OCI-LY1 (cell line): Measurements from ENCODE around the gene YTHDC1.

Experiments
- H2AFZ ChIP-seq: fragments of 200-600 bp; sonication (generic), shearing (Covaris generic); 2 replicates; pipeline ENCODE4 v1.6.0; 2014; ENCODE audit warnings: antibody characterized with exemption, mild to moderate bottlenecking, low read length
- H3F3A ChIP-seq: fragments of 200-600 bp; sonication (generic), shearing (Covaris generic); 2 replicates; pipeline ENCODE4 v1.6.0; 2014; ENCODE audit warnings: mild to moderate bottlenecking, antibody characterized with exemption, low read length, moderate library complexity; ENCODE audit not compliant: insufficient read depth
- H3K27ac ChIP-seq: fragments of 200-600 bp; sonication (generic); 2 replicates; pipeline ENCODE4 v1.5.1; 2014; ENCODE audit warnings: low read length, mixed run types, mild to moderate bottlenecking, low read depth; ENCODE audit not compliant: poor library complexity, severe bottlenecking
- H3K27me3 ChIP-seq: fragments of 200-600 bp; sonication (generic); 2 replicates; pipeline ENCODE4 v1.6.0; 2014; ENCODE audit warnings: antibody characterized with exemption, mild to moderate bottlenecking, low read length, moderate library complexity; ENCODE audit not compliant: insufficient read depth
- H3K36me3 ChIP-seq: fragments of 200-600 bp; sonication (generic); 2 replicates; pipeline ENCODE4 v1.6.1; 2014; ENCODE audit warnings: mild to moderate bottlenecking, antibody characterized with exemption, low read length, moderate library complexity, mixed read lengths; ENCODE audit not compliant: insufficient read depth
- H3K4me1 ChIP-seq: fragments of 200-600 bp; sonication (generic); 2 replicates; pipeline ENCODE4 v1.5.1; 2014; ENCODE audit warnings: mild to moderate bottlenecking, low read length, moderate library complexity; ENCODE audit not compliant: insufficient read depth, severe bottlenecking
- H3K4me2 ChIP-seq: fragments of 200-600 bp; sonication (generic), shearing (Covaris generic); 2 replicates; pipeline ENCODE4 v1.6.1; 2014; ENCODE audit warnings: low read length
- H3K4me3 ChIP-seq: fragments of 200-600 bp; sonication (generic); 2 replicates; pipeline ENCODE4 v1.5.1; 2014; ENCODE audit warnings: low read length, low read depth, mild to moderate bottlenecking, mixed read lengths; ENCODE audit not compliant: poor library complexity, severe bottlenecking
- H3K79me2 ChIP-seq: fragments of 200-600 bp; shearing (Covaris generic); 2 replicates; pipeline ENCODE4 v1.6.1; 2016; ENCODE audit warnings: mixed run types, low read length, mixed read lengths; ENCODE audit not compliant: insufficient read depth
- H3K9ac ChIP-seq: fragments of 200-600 bp; sonication (generic), shearing (Covaris generic); 2 replicates; pipeline ENCODE4 v1.6.1; 2014; ENCODE audit warnings: mild to moderate bottlenecking, low read length, mixed read lengths
- H3K9me2 ChIP-seq: fragments of 200-600 bp; sonication (generic), shearing (Covaris generic); 2 replicates; pipeline ENCODE4 v1.6.1; 2014; ENCODE audit warnings: low read depth, mild to moderate bottlenecking, low read length, mixed read lengths
- H3K9me3 ChIP-seq: fragments of 200-600 bp; shearing (Covaris generic); 2 replicates; pipeline ENCODE4 v1.6.1; 2014; ENCODE audit warnings: low read length, mixed read lengths
- H4K20me1 ChIP-seq: fragments of 200-600 bp; sonication (generic), shearing (Covaris generic); 2 replicates; pipeline ENCODE4 v1.6.0; 2016; ENCODE audit warnings: mild to moderate bottlenecking, low read length; ENCODE audit not compliant: insufficient read depth
- CTCF ChIP-seq: fragments of 200-600 bp; sonication (generic), shearing (Covaris generic); IDR thresholded peaks from 2 replicates; pipeline ENCODE4 v1.5.1; 2017; ENCODE audit warnings: mild to moderate bottlenecking, antibody characterized with exemption, low read length, moderate library complexity, mixed read lengths
- EZH2 ChIP-seq: fragments of 200-600 bp; sonication (generic), shearing (Covaris generic); IDR thresholded peaks from 2 replicates; pipeline ENCODE4 v1.8.0; 2017; ENCODE audit warnings: borderline replicate concordance, mixed run types, mild to moderate bottlenecking, antibody characterized with exemption, low read length, moderate library complexity, mixed read lengths

The YTHDC1 gene

GRCh38 chr4:68288393-68288740, 61.5 kb downstream of the YTHDC1 start:
- Histone ChIP-seq H3K4me3 (no peak overlapping the region), H3F3A (no peaks in the 10 kb centered on the region), H3K4me1 (no peaks in the 10 kb centered on the region), H3K79me2 (no peaks in the 10 kb centered on the region), H3K36me3 (no peaks in the 10 kb centered on the region), H3K9me2 (no peaks in the 10 kb centered on the region), H4K20me1 (no peaks in the 10 kb centered on the region), H3K4me2 (no peak overlapping the region), H3K27ac (no peak overlapping the region), H3K9me3 (no peaks in the 10 kb centered on the region), H3K27me3 (no peaks in the 10 kb centered on the region), H2AFZ (no peak overlapping the region), H3K9ac (no peak overlapping the region)
- TF ChIP-seq CTCF, result no peak
- no peak for TF ChIP-seq EZH2

- no peaks in the 10 kb centered on the region for H3K79me2 ChIP-seq
- TF ChIP-seq CTCF, result no peak
- TF ChIP-seq EZH2, result no peak
- no peaks in the 10 kb centered on the region for H3K9me2 ChIP-seq
- H2AFZ ChIP-seq, result no peak overlapping the region
- no peak overlapping the region for H3K4me2 ChIP-seq
- no peaks in the 10 kb centered on the region for H3F3A ChIP-seq
- no peaks in the 10 kb centered on the region for H3K27me3 ChIP-seq
- no peak overlapping the region for H3K27ac ChIP-seq
- no peak overlapping the region for H3K9ac ChIP-seq
- no peaks in the 10 kb centered on the region for H3K4me1 ChIP-seq
- no peaks in the 10 kb centered on the region for H3K9me3 ChIP-seq
- H3K36me3 ChIP-seq, result no peaks in the 10 kb centered on the region
- no peaks in the 10 kb centered on the region for H4K20me1 ChIP-seq
- H3K4me3 ChIP-seq, result no peak overlapping the region
Observed at GRCh38 chr4:68287704-68288392, 62.0 kb downstream of the YTHDC1 start.

- no peak overlapping the region for H3K4me3 ChIP-seq
- no peaks in the 10 kb centered on the region for H3F3A ChIP-seq
- no peak overlapping the region for H3K4me2 ChIP-seq
- H3K9me2 ChIP-seq, result no peaks in the 10 kb centered on the region
- no peak overlapping the region for H3K9ac ChIP-seq
- H4K20me1 ChIP-seq, result no peaks in the 10 kb centered on the region
- no peaks in the 10 kb centered on the region for H3K4me1 ChIP-seq
- H3K79me2 ChIP-seq, result no peaks in the 10 kb centered on the region
- TF ChIP-seq CTCF (no peak), EZH2 (no peak)
- H3K27ac ChIP-seq, result no peak overlapping the region
- H3K9me3 ChIP-seq, result no peaks in the 10 kb centered on the region
- H3K27me3 ChIP-seq, result no peaks in the 10 kb centered on the region
- H3K36me3 ChIP-seq, result no peaks in the 10 kb centered on the region
- H2AFZ ChIP-seq, result no peak overlapping the region
Observed at GRCh38 chr4:68283714-68284113, 66.2 kb downstream of the YTHDC1 start.
